ENCODE results near the gene LYPD3.

The LYPD3 gene

DNA sequence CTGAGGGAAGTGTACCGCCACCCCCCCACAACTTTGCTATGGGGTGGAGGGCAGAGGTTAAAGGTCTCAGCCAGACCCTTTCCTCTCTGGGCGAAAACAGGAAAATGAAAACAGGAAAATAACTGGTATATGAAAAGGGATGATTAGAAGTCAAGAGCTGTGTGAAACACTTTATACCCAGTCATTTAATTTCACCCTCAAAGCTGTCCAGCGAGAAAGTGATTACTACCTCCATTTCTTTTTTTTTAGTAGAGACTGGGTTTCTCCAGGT lies 39.7 kb upstream of the LYPD3 start:
- H3F3A ChIP-seq (ENCODE audit: insufficient read depth, low read length): no peaks in the 10 kb centered on the region
- peak overlapping the region; percentile 93; the same call in 1 of the 2 replicates for H3K9ac ChIP-seq (ENCODE audit: low read length)
- no peaks in the 10 kb centered on the region for H3K9me3 ChIP-seq (ENCODE audit: low read length)
- no peaks in the 10 kb centered on the region for H3K9me2 ChIP-seq (ENCODE audit: low read depth, low read length)
- peak overlapping the region; percentile 71 for H3K4me3 ChIP-seq (ENCODE audit: low read depth, low read length, poor library complexity, severe bottlenecking)
- no peaks in the 10 kb centered on the region for H3K27me3 ChIP-seq (ENCODE audit: insufficient read depth, low read length)
- H3K36me3 ChIP-seq (ENCODE audit: insufficient read depth, low read length): no peaks in the 10 kb centered on the region
- H3K4me2 ChIP-seq (ENCODE audit: low read length): peak overlapping the region; percentile 95; the same call in 1 of the 2 replicates
- no peaks in the 10 kb centered on the region for H4K20me1 ChIP-seq (ENCODE audit: insufficient read depth, low read length)
- H3K4me1 ChIP-seq (ENCODE audit: insufficient read depth, low read length, severe bottlenecking): peaks cover 21% of the 10 kb centered on the region
- TF ChIP-seq EZH2 (IDR thresholded peaks at IDR 0.05; ENCODE audit: borderline replicate concordance, low read length): no peak
- TF ChIP-seq, protein P1, sequence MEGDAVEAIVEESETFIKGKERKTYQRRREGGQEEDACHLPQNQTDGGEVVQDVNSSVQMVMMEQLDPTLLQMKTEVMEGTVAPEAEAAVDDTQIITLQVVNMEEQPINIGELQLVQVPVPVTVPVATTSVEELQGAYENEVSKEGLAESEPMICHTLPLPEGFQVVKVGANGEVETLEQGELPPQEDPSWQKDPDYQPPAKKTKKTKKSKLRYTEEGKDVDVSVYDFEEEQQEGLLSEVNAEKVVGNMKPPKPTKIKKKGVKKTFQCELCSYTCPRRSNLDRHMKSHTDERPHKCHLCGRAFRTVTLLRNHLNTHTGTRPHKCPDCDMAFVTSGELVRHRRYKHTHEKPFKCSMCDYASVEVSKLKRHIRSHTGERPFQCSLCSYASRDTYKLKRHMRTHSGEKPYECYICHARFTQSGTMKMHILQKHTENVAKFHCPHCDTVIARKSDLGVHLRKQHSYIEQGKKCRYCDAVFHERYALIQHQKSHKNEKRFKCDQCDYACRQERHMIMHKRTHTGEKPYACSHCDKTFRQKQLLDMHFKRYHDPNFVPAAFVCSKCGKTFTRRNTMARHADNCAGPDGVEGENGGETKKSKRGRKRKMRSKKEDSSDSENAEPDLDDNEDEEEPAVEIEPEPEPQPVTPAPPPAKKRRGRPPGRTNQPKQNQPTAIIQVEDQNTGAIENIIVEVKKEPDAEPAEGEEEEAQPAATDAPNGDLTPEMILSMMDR (IDR thresholded peaks at IDR 0.05; ENCODE audit: low read length): no peak
- H2AFZ ChIP-seq (ENCODE audit: low read length): no peak overlapping the region
- H3K79me2 ChIP-seq (ENCODE audit: insufficient read depth, low read length): no peaks in the 10 kb centered on the region
- peak overlapping the region; percentile 55 for H3K27ac ChIP-seq (ENCODE audit: low read depth, low read length, poor library complexity, severe bottlenecking)

DNA sequence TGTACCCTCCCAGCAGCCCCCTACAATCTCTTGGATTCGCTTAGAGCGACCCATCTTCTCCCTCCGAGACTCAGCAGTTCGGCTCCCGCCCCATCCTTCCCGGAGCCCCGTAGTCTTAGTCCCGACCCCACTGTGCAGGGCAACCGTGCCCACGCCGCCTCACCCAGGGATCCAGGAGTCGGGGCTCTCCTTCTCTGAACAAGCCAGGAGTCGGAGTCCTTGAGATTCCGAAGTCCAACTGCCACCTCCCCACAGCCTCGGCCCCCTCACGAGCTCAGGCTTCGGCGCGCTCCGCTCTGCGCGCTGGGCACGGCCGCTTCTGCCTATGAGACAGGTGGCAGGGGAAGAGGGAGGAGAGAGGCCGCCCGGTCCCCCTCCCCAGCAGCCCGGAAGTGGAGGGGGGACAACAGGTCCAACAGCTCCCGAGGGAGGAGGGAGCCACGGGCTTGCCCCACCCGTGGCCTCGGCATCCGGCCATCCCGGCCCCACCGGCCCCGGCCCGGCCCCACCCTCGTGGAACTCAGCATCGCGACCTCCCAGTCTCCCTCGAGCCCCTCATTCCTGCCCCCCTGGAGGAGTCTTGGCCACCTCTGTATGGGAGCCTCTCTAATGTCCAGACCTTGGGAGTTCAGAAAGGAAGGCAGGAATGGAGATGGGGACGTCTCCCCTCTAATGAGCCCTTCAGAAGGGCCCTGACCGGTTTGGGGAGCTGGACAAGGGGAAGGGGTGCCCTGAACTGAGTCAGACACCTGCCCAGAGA lies 39.2 kb upstream of the LYPD3 start, which contains the start of gene PHLDB3:
Gene PHLDB3, minus strand, starts transcription at position 321 of the 760 bp plus-strand sequence. CDS start 628 bp downstream, outside the sequence.
- Histone ChIP-seq H2AFZ (ENCODE audit: low read length) (peak within 1 kb of the TSS; percentile 83), H3K9me2 (ENCODE audit: low read depth, low read length) (no peaks in the 10 kb centered on the region), H3K9me3 (ENCODE audit: low read length) (no peaks in the 10 kb centered on the region), H3K36me3 (ENCODE audit: insufficient read depth, low read length) (no peaks in the 10 kb centered on the region), H4K20me1 (ENCODE audit: insufficient read depth, low read length) (no peaks in the 10 kb centered on the region), H3K4me3 (ENCODE audit: low read depth, low read length, poor library complexity, severe bottlenecking) (peak within 1 kb of the TSS; percentile 71), H3K79me2 (ENCODE audit: insufficient read depth, low read length) (no peaks in the 10 kb centered on the region), H3K4me2 (ENCODE audit: low read length) (peak within 1 kb of the TSS; percentile 95), H3K27ac (ENCODE audit: low read depth, low read length, poor library complexity, severe bottlenecking) (peak within 1 kb of the TSS; percentile 55), H3F3A (ENCODE audit: insufficient read depth, low read length) (no peaks in the 10 kb centered on the region), H3K27me3 (ENCODE audit: insufficient read depth, low read length) (no peaks in the 10 kb centered on the region), H3K9ac (ENCODE audit: low read length) (peak within 1 kb of the TSS; percentile 93), H3K4me1 (ENCODE audit: insufficient read depth, low read length, severe bottlenecking) (peaks cover 21% of the 10 kb centered on the region)
- TF ChIP-seq EZH2 (IDR thresholded peaks at IDR 0.05; ENCODE audit: borderline replicate concordance, low read length): no peak
- TF ChIP-seq, protein P1 (IDR thresholded peaks at IDR 0.05; ENCODE audit: low read length): peak; percentile 9; the same call in 1 of the 2 replicates

DNA sequence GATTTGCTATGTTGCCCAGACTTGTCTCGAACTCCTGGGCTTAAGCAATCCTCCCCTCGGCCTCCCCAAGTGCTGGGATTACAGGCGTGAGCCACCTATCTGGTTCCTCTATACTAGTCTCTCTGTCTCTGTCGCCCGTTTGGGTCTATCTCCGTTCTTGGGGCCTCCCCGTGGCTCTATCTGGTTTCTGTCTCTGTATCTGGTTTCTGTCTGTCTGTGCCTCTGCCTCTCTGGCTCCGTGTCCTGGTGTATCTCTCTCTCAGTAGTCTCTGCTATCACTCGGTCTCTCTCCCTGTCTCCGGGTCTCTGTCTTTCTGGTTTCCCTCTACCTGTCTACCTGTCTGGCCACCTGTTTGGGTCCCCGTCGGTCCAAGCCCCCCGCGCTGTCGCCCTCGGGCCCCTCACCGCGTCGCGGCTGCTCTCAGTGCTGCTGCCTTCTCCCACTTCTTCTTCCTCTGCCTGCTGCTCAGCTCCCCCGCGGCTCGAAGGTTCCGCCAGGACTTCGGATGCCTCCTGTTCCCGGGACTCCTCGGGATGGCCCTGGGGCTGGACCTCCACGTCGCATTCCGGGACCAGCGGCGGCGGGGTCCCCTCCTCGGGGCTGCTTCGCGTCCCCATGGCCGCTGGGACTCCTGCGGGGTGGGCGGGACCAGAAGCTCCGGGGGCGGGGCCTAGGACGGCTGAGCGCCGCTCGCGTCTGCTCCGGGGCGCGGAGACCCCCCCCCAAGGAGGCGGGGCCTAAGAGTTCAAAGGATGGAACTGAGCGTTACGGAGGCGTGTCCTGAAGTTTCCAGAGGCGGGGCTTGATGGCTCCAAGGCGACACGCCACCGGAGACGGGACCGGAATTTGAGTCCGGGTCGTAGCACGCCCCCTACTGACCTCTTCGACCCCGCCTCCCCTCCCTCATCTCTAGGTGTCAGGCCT lies 38.4 kb upstream of the LYPD3 start:
- no peak for TF ChIP-seq EZH2 (IDR thresholded peaks at IDR 0.05; ENCODE audit: borderline replicate concordance, low read length)
- TF ChIP-seq, protein P1 (IDR thresholded peaks at IDR 0.05; ENCODE audit: low read length): peak; percentile 57
- H3K4me3 ChIP-seq (ENCODE audit: low read depth, low read length, poor library complexity, severe bottlenecking): peak overlapping the region; percentile 71
- H3K9me3 ChIP-seq (ENCODE audit: low read length): no peaks in the 10 kb centered on the region
- H3K9me2 ChIP-seq (ENCODE audit: low read depth, low read length): no peaks in the 10 kb centered on the region
- H3K27ac ChIP-seq (ENCODE audit: low read depth, low read length, poor library complexity, severe bottlenecking): peak overlapping the region; percentile 55
- H2AFZ ChIP-seq (ENCODE audit: low read length): peak overlapping the region; percentile 83
- H4K20me1 ChIP-seq (ENCODE audit: insufficient read depth, low read length): no peaks in the 10 kb centered on the region
- peak overlapping the region; percentile 95 for H3K4me2 ChIP-seq (ENCODE audit: low read length)
- H3K27me3 ChIP-seq (ENCODE audit: insufficient read depth, low read length): no peaks in the 10 kb centered on the region
- no peaks in the 10 kb centered on the region for H3K36me3 ChIP-seq (ENCODE audit: insufficient read depth, low read length)
- peak overlapping the region; percentile 93 for H3K9ac ChIP-seq (ENCODE audit: low read length)
- H3K4me1 ChIP-seq (ENCODE audit: insufficient read depth, low read length, severe bottlenecking): peaks cover 21% of the 10 kb centered on the region
- H3K79me2 ChIP-seq (ENCODE audit: insufficient read depth, low read length): no peaks in the 10 kb centered on the region
- H3F3A ChIP-seq (ENCODE audit: insufficient read depth, low read length): no peaks in the 10 kb centered on the region

All from OCI-LY1 (cell line).